Osteoblast (primary cell): Measurements from ENCODE around the gene FRMPD2. TPM values are rescaled to one million over a fixed set of nuclear protein-coding genes. Genes with fewer than 3 reads are reported as not detected.

Source experiments
- DNase-seq: peaks from one replicate; pipeline ENCODE4 v3.0.0; 2011; ENCODE audit warnings: low spot score, mixed read lengths; ENCODE audit not compliant: insufficient read length; ENCODE audit errors: missing footprints
- H2AFZ ChIP-seq: 2 replicates; pipeline ENCODE4 v1.6.0; 2011; ENCODE audit warnings: mild to moderate bottlenecking, low read length
- H3K27ac ChIP-seq: 2 replicates; pipeline ENCODE4 v1.5.1; 2011; ENCODE audit warnings: mild to moderate bottlenecking, low read depth, low read length, moderate library complexity
- H3K27me3 ChIP-seq: 2 replicates; pipeline ENCODE4 v1.6.0; 2012; ENCODE audit warnings: mild to moderate bottlenecking, control low read depth, inconsistent platforms, low read length, moderate library complexity; ENCODE audit not compliant: insufficient read depth
- H3K36me3 ChIP-seq: 2 replicates; pipeline ENCODE4 v1.5.1; 2011; ENCODE audit warnings: mild to moderate bottlenecking, low read length, control low read depth, moderate library complexity; ENCODE audit not compliant: insufficient read depth
- H3K4me1 ChIP-seq: 2 replicates; pipeline ENCODE4 v1.5.1; 2011; ENCODE audit warnings: mild to moderate bottlenecking, low read length, control low read depth, moderate library complexity; ENCODE audit not compliant: insufficient read depth
- H3K4me2 ChIP-seq: 2 replicates; pipeline ENCODE4 v1.6.0; 2011; ENCODE audit warnings: mild to moderate bottlenecking, low read length; ENCODE audit not compliant: insufficient read depth
- H3K4me3 ChIP-seq: fragments of 200-600 bp; sonication (generic); 3 replicates; pipeline ENCODE4 v1.5.1; 2012; ENCODE audit warnings: mild to moderate bottlenecking, low read length, inconsistent platforms; ENCODE audit not compliant: insufficient read depth
- H3K79me2 ChIP-seq: 2 replicates; pipeline ENCODE4 v1.6.0; 2012; ENCODE audit warnings: mild to moderate bottlenecking, low read length, control low read depth, inconsistent platforms; ENCODE audit not compliant: insufficient read depth
- H3K9me3 ChIP-seq: 2 replicates; pipeline ENCODE4 v1.5.1; 2011; ENCODE audit warnings: low read depth, low read length, control low read depth
- H4K20me1 ChIP-seq: 2 replicates; pipeline ENCODE4 v1.6.0; 2012; ENCODE audit warnings: mild to moderate bottlenecking, low read length, control low read depth; ENCODE audit not compliant: insufficient read depth
- CTCF ChIP-seq: IDR thresholded peaks from 2 replicates; pipeline ENCODE4 v1.5.1; 2011; ENCODE audit warnings: mild to moderate bottlenecking, low read depth, low read length, moderate library complexity; ENCODE audit errors: extremely low read depth
- total RNA-seq: library from RNA; depleted of rRNA; stranded (reverse); fragments of >200 nt; gene quantifications from 2 replicates; pipeline ENCODE4 v1.2.3, GENCODE V29; 2012

Gene FRMPD2
- total RNA-seq, 1 donor = not detected

GRCh38 chr10:48214716-48215485 is 59.6 kb downstream of the FRMPD2 start:
- no peak overlapping the region for H3K27ac ChIP-seq
- H3K4me2 ChIP-seq = no peak overlapping the region
- DNase-seq = no peak
- no peak for TF ChIP-seq CTCF
- H3K79me2 ChIP-seq = no peaks in the 10 kb centered on the region
- no peaks in the 10 kb centered on the region for H3K9me3 ChIP-seq
- no peaks in the 10 kb centered on the region for H3K4me1 ChIP-seq
- no peak overlapping the region for H2AFZ ChIP-seq
- H4K20me1 ChIP-seq = no peaks in the 10 kb centered on the region
- no peaks in the 10 kb centered on the region for H3K27me3 ChIP-seq
- H3K4me3 ChIP-seq = no peak overlapping the region
- H3K36me3 ChIP-seq = no peaks in the 10 kb centered on the region

- Histone ChIP-seq H3K4me1 (no peaks in the 10 kb centered on the region), H3K9me3 (no peaks in the 10 kb centered on the region), H3K79me2 (no peaks in the 10 kb centered on the region), H3K27me3 (peaks cover 4% of the 10 kb centered on the region), H3K4me2 (no peak overlapping the region), H3K4me3 (no peak overlapping the region), H2AFZ (no peak overlapping the region), H4K20me1 (no peaks in the 10 kb centered on the region), H3K27ac (no peak overlapping the region), H3K36me3 (no peaks in the 10 kb centered on the region)
- no peak for TF ChIP-seq CTCF
- no peak for DNase-seq
Observed at GRCh38 chr10:48213047-48213446, 61.4 kb downstream of the FRMPD2 start.

- Histone ChIP-seq H3K4me2 (no peak overlapping the region), H3K27me3 (peaks cover 4% of the 10 kb centered on the region), H3K79me2 (no peaks in the 10 kb centered on the region)
Observed at GRCh38 chr10:48211777-48212176, 62.7 kb downstream of the FRMPD2 start.

More at GRCh38 chr10:48211777-48212176, 62.7 kb downstream of the FRMPD2 start:
- TF ChIP-seq CTCF = no peak
- Histone ChIP-seq H2AFZ (no peak overlapping the region), H3K27ac (no peak overlapping the region), H3K36me3 (no peaks in the 10 kb centered on the region), H3K9me3 (no peaks in the 10 kb centered on the region), H4K20me1 (no peaks in the 10 kb centered on the region), H3K4me3 (no peak overlapping the region), H3K4me1 (no peaks in the 10 kb centered on the region)
- DNase-seq = no peak
